GM21717 (cell line): ENCODE results near the gene THADA.
"Not testable (repeated sequence)": the region's sequence is repeated elsewhere in the genome, so short reads cannot be mapped to it uniquely, and the experiment has no call there.

ENCODE experiments used
- ATAC-seq: cut with Tn5 transposase; IDR thresholded peaks from one replicate; pipeline ENCODE4 v1.9.1; 2021; ENCODE audit warnings: mild to moderate bottlenecking, moderate library complexity; ENCODE audit not compliant: unreplicated experiment

Gene THADA

DNA sequence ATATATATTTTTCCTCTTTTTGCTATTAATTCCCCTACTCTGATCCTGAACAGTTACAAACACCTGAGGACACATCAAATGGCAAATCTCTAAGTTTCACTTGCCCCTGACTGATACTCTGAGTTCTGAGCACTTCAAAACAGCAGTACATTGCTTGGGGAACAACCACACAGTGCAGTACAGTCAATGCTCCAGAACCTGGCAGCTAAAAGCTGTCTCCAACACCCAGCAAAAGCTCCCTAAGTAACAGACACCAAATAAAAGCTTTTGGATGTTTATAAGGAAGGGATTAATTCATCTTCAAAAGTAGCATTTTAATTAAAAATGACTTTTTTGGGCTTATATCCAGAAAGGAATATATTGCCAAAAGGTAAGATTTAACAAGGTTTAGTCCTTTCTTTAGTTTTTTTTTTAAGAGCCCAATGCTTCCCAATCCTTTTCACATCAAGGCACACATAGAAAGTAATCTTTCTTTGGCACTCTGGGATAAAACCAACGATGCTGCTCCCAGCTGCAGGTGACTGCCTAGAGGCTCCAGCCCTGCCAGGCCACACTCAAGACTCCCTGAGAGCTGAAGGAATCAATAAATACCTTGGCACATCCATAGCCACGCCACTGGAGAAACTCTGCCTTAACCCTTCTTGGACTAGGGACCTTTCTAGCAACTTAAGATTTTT, 204.5 kb downstream of the THADA start:
- ATAC-seq: no peak

GRCh38 chr2:43389581-43390466, 206.0 kb downstream of the THADA start:
- ATAC-seq: no peak

DNA sequence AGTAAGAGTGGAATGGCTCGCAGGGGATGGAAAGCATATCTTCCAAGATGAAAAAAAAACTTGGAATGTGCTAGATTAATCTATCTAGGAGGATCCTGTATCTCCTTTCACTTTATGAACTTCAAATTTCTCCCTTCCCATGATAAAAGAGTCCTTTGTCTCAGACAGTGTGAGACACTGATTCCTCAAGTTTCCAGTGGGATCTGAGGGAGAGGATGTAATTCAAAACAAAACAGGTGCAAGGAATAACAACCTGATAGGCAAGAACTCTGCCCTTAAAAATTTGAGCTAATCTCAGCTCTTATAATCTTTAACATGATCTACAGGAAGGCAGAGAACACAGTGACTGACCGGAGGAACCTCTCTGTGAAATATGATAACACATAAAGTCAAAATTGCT, 207.5 kb downstream of the THADA start:
- no peak for ATAC-seq

GRCh38 chr2:43387092-43388062, 208.5 kb downstream of the THADA start:
- ATAC-seq: peak; percentile 69

DNA sequence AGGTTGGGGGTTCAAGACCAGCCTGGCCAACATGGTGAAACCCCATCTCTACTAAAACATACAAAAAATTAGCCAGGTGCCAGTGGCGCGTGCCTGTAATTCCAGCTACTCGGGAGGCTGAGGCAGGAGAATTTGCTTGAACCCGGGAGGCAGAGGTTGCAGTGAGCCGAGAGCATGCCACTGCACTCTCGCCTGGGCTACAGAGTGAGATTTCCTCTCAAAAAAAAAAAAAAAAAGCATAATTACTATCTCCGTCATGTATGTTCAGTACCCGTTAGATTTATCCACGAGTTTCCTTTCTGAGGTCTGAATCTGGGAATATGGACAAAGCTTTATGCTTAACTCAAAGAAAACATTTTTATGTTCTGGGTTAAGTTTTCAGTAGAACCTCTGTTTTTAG, 209.2 kb downstream of the THADA start:
- ATAC-seq: not testable (repeated sequence)

GRCh38 chr2:43384143-43384542, 211.7 kb downstream of the THADA start:
- ATAC-seq: no peak

GRCh38 chr2:43383533-43383932, 212.3 kb downstream of the THADA start:
- ATAC-seq: no peak

DNA sequence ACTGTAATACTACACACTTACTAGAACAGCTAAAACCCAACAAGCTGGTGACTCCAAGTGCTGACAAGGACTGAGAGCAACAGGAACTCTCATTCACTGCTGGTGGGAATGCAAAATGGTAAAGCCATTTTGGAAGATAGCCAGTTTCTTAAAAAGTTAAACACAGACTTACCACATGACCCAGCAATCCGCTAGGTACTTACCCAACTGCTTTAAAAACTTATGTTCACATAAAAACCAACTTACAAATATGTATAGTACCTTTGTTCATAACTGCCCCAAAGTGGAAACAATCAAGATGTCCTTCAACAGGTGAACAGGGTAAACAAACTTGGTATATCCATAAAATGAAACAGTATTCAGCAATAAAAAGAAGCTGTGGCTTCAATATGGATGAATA, 216.3 kb downstream of the THADA start:
- no peak for ATAC-seq

DNA sequence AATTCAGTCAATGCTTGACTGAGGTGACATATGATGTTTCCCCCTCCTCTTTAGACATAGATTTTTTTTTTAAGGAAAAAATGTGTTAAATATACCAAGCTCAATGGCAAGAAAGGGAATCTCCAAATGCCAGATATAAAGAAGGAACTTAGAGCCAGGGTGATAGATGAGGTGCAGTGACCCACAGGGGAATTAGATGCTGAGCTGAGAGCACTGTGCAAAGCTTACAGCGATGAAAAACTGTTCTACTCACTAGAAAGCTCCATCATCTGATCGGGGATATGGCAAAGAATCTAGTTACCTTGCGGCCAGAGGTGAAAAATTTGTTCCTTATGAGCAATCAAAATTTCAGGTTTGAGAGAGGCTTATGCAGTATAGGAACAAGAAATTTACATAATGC, 218.5 kb downstream of the THADA start:
- no peak for ATAC-seq

GRCh38 chr2:43376523-43377198, 219.2 kb downstream of the THADA start:
- ATAC-seq: no peak

DNA sequence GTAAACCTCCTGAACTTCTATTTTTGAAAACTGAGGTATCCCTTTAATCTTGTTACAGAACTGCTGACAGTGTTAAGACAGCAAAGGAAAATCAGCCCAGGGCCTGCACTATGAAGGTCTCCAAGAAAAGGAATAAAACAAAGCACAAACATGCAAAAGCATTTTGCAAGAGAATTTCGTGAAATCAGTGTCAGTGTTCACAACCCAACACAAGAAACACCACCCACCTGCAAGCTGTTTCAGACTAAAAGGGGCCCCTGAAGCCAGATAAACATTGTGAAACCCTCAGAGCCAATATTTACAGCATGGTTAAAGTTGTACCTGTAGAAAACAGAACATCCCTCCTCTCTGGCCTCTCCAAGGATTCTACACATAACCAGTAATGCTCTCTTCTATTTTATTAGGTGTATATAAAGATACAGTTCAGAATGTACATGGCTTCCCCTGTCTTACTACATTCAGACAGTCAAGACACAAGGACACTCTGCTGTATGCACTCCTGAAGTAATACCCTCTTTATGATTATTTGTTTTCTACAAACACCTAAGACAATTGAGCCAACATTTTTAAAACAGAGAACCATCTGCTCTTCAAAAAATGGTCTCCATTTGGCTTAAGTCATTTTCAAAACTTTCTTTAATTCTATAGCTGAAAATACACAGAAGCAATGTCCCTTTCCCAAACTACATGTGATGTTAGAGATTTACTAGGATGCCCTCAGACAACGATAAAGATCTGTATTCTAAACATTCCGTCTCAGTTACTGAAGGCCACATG, 219.9 kb downstream of the THADA start:
- no peak for ATAC-seq

DNA sequence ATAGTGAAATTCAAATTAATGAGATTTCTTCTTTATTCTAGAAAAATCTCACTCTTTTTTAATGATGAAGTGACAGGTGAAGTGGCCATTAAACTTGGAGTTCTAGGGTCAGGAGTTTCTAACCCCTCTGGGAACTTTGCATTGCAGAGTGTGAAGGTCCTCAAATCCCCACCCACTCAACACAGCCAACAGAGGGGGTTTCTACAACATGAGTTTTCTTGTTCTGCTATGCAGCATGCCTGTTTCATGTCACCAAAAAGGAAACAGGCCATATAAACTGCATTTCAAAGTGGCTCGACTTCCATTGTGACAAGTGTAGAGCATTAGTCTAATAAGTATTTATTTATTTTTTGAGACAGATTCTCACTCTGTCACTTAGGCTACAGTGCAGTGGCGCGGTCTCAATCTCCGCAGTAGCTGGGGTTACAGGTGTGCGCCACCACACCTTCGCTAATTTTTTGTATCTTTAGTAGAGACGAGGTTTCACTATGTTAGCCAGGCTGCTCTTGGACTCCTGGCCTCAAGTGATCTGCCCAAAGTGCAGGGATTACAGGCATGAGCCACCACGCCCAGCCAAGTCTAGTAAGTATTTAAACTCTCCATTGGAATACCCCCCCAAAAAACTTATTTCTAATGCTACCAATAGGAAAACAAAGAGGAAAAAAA, 223.3 kb downstream of the THADA start:
- ATAC-seq: no peak

- ATAC-seq: no peak
Measured at GRCh38 chr2:43370705-43371104, 225.1 kb downstream of the THADA start.

- ATAC-seq: no peak
Measured at GRCh38 chr2:43370146-43370545, 225.7 kb downstream of the THADA start.

DNA sequence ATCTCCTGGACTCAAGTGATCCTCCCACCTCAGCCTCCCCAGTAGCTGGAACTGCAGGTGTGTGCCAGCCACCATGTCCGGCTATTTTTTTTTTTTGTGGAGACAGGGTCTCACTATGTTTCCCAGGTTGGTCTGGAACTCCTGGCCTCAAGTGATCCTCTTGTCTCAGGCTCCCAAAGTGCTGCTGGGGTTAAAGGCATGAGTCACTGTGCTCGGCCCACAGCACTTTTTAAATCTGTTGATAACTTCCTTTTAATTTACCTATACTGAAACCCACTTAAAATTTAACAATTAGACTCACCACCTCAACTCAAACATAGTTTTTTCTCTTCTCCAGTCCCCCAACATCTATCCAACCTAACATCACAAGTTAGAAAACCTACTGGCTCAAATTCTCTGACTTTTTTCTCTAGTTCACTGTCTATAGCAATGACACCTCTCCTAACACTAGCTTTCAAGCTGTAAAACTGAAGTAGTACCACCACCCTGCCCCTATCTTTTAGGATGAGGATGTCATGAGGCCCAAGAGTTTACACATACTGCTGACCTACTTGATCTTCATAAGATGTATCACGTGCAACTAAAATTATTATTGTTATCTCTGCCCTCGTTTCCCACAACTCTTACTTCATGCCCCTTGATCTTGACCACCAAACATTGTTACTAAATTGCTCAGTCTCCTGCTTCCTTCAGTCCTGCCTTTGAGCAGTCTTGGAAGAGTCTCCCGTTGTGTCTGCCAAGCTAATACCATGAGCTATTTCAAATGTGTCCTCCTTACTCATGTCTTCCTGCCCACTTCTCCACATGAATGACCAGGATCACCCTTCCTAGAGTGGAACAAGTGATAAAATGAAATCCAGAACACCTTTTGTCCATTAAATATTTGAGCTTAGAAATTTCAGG, 227.1 kb downstream of the THADA start:
- no peak for ATAC-seq

DNA sequence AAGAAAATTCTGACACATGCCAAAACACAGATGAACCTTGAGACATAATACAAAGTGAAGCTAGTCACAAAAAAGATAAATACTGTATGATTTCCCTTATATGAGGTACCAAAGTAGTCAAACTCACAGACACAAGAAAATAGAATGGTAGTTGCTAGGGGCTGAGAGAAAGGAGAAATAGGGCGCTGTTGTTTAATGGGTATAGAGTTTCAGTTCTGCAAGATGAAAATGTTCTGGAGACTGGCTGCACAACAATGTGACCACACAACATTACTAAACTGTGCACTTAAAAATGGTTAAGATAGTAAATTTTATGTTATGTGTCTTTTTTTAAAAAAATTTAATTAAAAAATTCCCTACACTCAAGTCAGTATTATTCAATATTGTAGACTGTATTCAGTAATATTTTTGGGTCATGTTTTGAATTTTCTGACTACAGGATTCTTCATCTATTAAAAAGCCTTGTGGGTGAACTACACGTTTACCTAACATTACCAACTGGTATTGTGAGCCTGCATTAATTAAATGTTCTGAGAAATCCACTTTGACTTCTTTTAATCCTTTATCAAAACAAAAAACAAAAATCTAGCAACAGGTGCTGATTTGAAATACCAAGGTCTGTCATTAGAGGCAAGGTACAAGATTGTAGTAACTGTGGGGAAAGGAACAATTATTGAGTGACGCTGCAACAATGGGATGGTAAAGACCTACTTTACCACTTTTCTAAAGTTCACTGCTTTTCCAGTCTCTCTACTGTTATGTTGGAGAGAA, 228.6 kb downstream of the THADA start:
- ATAC-seq: no peak

DNA sequence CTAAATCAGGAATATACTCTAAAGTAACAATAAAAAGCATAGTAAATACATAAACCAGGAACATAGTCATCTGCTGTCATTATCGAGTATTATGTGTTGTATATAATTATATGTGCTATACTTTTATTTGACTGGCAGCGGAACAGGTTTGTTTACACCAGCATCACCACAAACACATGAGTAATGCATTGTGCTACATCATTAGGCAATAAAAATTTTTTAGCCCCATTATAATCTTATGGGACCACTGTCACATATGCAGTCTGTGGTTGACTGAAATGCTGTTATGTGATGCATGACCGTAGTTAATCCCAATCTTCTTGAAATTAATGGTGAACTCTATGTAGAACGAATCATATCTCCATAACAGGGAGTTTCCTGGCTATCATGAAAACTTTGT, 232.7 kb downstream of the THADA start:
- ATAC-seq: no peak

DNA sequence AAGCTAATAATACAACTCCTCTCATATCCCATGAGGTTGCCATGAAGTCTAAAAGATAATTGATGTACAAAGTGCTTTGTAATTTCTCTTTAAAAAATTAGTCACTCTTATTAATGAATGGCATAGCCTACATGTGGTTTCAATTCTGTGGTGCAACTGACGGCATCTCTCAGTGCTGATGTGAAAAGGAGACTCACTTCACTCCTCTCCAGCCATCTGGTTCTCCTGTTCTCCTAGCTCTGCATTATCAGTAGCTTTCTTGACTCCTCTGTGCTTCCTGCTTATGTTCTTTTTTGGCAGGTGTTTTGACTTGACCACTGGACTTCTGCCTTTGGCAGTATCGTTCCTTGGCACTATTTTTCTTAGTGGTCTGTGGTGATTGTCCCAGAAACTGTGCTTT, 234.6 kb downstream of the THADA start:
- no peak for ATAC-seq
